ENCODE measurements around the gene UNCX.

Gene UNCX

GRCh38 chr7:1285556-1286301 is 53.1 kb downstream of the UNCX start:
- peaks cover 9% of the 10 kb centered on the region for H3K27me3 Mint-ChIP-seq (ENCODE audit: low read depth)
- no peaks in the 10 kb centered on the region for H3K36me3 Mint-ChIP-seq (ENCODE audit: low read depth)
- no peak for DNase-seq (ENCODE audit: low spot score)
- H3K27ac Mint-ChIP-seq: no peak overlapping the region
- no peaks in the 10 kb centered on the region for H3K9me3 Mint-ChIP-seq
- H3K4me3 Mint-ChIP-seq: no peak overlapping the region
- H3K4me1 Mint-ChIP-seq (ENCODE audit: low read depth): no peaks in the 10 kb centered on the region

All from T-helper 2 cell treated with Interferon-gamma antibody and Interleukin-4, amounts not matched to agents 5 μg/mL and 100 μg/mL, for 36 hours (primary cell).